ENCODE data around the gene NKD1. TPM values are rescaled to one million over a fixed set of nuclear protein-coding genes. Genes with fewer than 3 reads are reported as not detected.

The NKD1 gene
- total RNA-seq, 1 experiment from 2014 or later, result 11.4 TPM

DNA sequence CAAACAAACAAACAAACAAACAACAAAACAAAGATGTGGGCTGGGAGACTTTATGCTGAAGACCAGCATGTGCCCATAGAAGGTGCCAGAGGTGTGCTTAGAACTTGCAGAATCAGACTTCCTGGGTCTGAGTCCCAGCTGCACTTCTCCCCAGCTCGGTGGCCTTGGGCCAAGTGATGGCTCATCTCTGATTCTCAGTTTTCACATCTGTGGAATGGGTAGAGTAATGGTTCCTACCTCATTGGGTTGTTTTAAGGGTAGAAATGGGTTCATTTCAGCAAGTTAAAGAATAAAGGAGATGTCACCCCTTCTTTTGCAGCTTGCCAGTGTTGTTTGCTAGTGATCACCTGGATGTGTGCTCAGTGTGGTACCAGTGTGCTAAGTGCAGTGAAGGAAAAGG is 10.7 kb downstream of the NKD1 start:
- Histone ChIP-seq H3K9me3 (ENCODE audit: control insufficient read depth in 1 of 2, insufficient read depth in 1 of 2, low read depth in 1 of 2, low read length in 2 of 2) (no peaks in the 10 kb centered on the region), H2AFZ (ENCODE audit: low read depth, low read length, poor library complexity, severe bottlenecking) (no peak overlapping the region), H3K79me2 (ENCODE audit: insufficient read depth, low read length) (no peaks in the 10 kb centered on the region), H3K27me3 (ENCODE audit: insufficient read depth, low read length) (no peaks in the 10 kb centered on the region), H4K20me1 (ENCODE audit: insufficient read depth) (no peaks in the 10 kb centered on the region), H3K4me1 (ENCODE audit: control insufficient read depth in 1 of 2, insufficient read depth in 2 of 2, low read length in 2 of 2) (no peaks in the 10 kb centered on the region), H3K9ac (ENCODE audit: low read length) (no peak overlapping the region), H3K36me3 (ENCODE audit: control insufficient read depth in 1 of 2, insufficient read depth in 2 of 2, low read length in 2 of 2) (0 out of 4 replicates have a peak, but pooled peaks cover 0 to 5% of the 10 kb centered on the region in 2 experiments), H3K4me3 (replicated peaks in 1 of 2; ENCODE audit: low read depth in 1 of 2, low read length in 2 of 2) (no peak overlapping the region), H3K9me2 (ENCODE audit: insufficient read depth) (no peaks in the 10 kb centered on the region), H3K4me2 (ENCODE audit: low read length) (no peak overlapping the region), H3K27ac (ENCODE audit: low read depth, low read length) (no peak overlapping the region)
- POLR2A ChIA-PET, result no interaction called here
- TF ChIP-seq SRF (IDR thresholded peaks at IDR 0.05; ENCODE audit: low read depth) (no peak), SIN3A (IDR thresholded peaks at IDR 0.05; ENCODE audit: low read depth) (no peak), RAD21 (IDR thresholded peaks at IDR 0.05; ENCODE audit: low read depth) (no peak), ZNF274 (IDR thresholded peaks at IDR 0.05; ENCODE audit: low read depth, low read length) (no peak), EGR1 (IDR thresholded peaks at IDR 0.05; ENCODE audit: low read depth) (no peak), SP1 (IDR thresholded peaks at IDR 0.05; ENCODE audit: low read depth) (no peak), TCF7L2 (IDR thresholded peaks at IDR 0.05; ENCODE audit: borderline replicate concordance, extremely low read depth, insufficient read depth, insufficient read length) (no peak)
- TF ChIP-seq, protein P1, sequence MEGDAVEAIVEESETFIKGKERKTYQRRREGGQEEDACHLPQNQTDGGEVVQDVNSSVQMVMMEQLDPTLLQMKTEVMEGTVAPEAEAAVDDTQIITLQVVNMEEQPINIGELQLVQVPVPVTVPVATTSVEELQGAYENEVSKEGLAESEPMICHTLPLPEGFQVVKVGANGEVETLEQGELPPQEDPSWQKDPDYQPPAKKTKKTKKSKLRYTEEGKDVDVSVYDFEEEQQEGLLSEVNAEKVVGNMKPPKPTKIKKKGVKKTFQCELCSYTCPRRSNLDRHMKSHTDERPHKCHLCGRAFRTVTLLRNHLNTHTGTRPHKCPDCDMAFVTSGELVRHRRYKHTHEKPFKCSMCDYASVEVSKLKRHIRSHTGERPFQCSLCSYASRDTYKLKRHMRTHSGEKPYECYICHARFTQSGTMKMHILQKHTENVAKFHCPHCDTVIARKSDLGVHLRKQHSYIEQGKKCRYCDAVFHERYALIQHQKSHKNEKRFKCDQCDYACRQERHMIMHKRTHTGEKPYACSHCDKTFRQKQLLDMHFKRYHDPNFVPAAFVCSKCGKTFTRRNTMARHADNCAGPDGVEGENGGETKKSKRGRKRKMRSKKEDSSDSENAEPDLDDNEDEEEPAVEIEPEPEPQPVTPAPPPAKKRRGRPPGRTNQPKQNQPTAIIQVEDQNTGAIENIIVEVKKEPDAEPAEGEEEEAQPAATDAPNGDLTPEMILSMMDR (IDR thresholded peaks at IDR 0.05 in 2 of 3, conservative IDR thresholded peaks at IDR 0.05 in 1 of 3; ENCODE audit: borderline replicate concordance in 1 of 3, insufficient read depth in 1 of 3, low read depth in 2 of 3, low read length in 2 of 3), result no peak
- TF ChIP-seq, protein P2, sequence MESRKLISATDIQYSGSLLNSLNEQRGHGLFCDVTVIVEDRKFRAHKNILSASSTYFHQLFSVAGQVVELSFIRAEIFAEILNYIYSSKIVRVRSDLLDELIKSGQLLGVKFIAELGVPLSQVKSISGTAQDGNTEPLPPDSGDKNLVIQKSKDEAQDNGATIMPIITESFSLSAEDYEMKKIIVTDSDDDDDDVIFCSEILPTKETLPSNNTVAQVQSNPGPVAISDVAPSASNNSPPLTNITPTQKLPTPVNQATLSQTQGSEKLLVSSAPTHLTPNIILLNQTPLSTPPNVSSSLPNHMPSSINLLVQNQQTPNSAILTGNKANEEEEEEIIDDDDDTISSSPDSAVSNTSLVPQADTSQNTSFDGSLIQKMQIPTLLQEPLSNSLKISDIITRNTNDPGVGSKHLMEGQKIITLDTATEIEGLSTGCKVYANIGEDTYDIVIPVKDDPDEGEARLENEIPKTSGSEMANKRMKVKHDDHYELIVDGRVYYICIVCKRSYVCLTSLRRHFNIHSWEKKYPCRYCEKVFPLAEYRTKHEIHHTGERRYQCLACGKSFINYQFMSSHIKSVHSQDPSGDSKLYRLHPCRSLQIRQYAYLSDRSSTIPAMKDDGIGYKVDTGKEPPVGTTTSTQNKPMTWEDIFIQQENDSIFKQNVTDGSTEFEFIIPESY (IDR thresholded peaks at IDR 0.05; ENCODE audit: extremely low read depth, insufficient replicate concordance, low read length), result no peak
- no TSS peak for BruUV-seq (replicated peaks)
- intact Hi-C loops (cut with micrococcal nuclease), result no loop called here
- RAD21 ChIA-PET (ENCODE audit: low non-redundant PET in 1 of 2, low total read pairs in 2 of 2, uncharacterized antibody in 2 of 2, unreplicated experiment in 2 of 2), result no interaction called here
- DNase-seq (ENCODE audit: low read depth, low spot score) (no peak), ATAC-seq (no peak)
- CTCF ChIA-PET, result no interaction called here
